ENCODE results near the gene DDO.
"Not testable (repeated sequence)": the region's sequence is repeated elsewhere in the genome, so short reads cannot be mapped to it uniquely, and the experiment has no call there.

The DDO gene

GRCh38 chr6:110366256-110366655, 49.1 kb downstream of the DDO start:
- DNase-seq = no peak

GRCh38 chr6:110364364-110365105, 50.8 kb downstream of the DDO start:
- DNase-seq = no peak

GRCh38 chr6:110363748-110364147, 51.6 kb downstream of the DDO start:
- no peak for DNase-seq

- no peak for DNase-seq
Observed at GRCh38 chr6:110360676-110361075, 54.7 kb downstream of the DDO start.

GRCh38 chr6:110359556-110359955, 55.8 kb downstream of the DDO start:
- no peak for DNase-seq

GRCh38 chr6:110358553-110359160, 56.7 kb downstream of the DDO start:
- no peak for DNase-seq

GRCh38 chr6:110357664-110358552, 57.5 kb downstream of the DDO start, which contains the start of gene METTL24:
Gene METTL24, minus strand, starts transcription at chr6:110358349. Its CDS starts 77 bp downstream, at chr6:110358272.
- DNase-seq = no peak

- no peak for DNase-seq
Observed at GRCh38 chr6:110357298-110357663, 58.1 kb downstream of the DDO start.

- no peak for DNase-seq
Observed at GRCh38 chr6:110356778-110357177, 58.6 kb downstream of the DDO start.

GRCh38 chr6:110355727-110356126, 59.6 kb downstream of the DDO start:
- no peak for DNase-seq

GRCh38 chr6:110355022-110355421, 60.4 kb downstream of the DDO start:
- DNase-seq = no peak

GRCh38 chr6:110354153-110354552, 61.2 kb downstream of the DDO start:
- DNase-seq = no peak

- DNase-seq = no peak
Observed at GRCh38 chr6:110353457-110354001, 61.8 kb downstream of the DDO start.

GRCh38 chr6:110352563-110353262, 62.7 kb downstream of the DDO start:
- DNase-seq = no peak

GRCh38 chr6:110351986-110352385, 63.4 kb downstream of the DDO start:
- no peak for DNase-seq

- DNase-seq = no peak
Observed at GRCh38 chr6:110351546-110351945, 63.8 kb downstream of the DDO start.

- not testable (repeated sequence) for DNase-seq
Observed at GRCh38 chr6:110350593-110350992, 64.8 kb downstream of the DDO start.

GRCh38 chr6:110348961-110349690, 66.2 kb downstream of the DDO start:
- no peak for DNase-seq

- no peak for DNase-seq
Observed at GRCh38 chr6:110345025-110345424, 70.3 kb downstream of the DDO start.

- no peak for DNase-seq
Observed at GRCh38 chr6:110342759-110343158, 72.6 kb downstream of the DDO start.
